ENCODE measurements around the gene NRAP.

GRCh38 chr10:113585949-113586348 is 77.9 kb downstream of the NRAP start:
- TF ChIP-seq EZH2 (IDR thresholded peaks at IDR 0.05; ENCODE audit: insufficient read depth, poor library complexity, severe bottlenecking) (no peak), EZH2phosphoT487 (IDR thresholded peaks at IDR 0.05; ENCODE audit: insufficient read depth, low read depth) (no peak)

Data from GM23248 (cell line).